Stimulated activated CD4-positive, alpha-beta T cell treated with anti-CD3 and anti-CD28 coated beads, Interleukin-2, amount 100 ng/mL, for 4 hours (primary cell): Measurements from ENCODE around the gene SOWAHC.

Experiments
- DNase-seq: peaks from one replicate; pipeline ENCODE4 v3.0.0-alpha.2; 2020; ENCODE audit warnings: low read depth

Gene SOWAHC

DNA sequence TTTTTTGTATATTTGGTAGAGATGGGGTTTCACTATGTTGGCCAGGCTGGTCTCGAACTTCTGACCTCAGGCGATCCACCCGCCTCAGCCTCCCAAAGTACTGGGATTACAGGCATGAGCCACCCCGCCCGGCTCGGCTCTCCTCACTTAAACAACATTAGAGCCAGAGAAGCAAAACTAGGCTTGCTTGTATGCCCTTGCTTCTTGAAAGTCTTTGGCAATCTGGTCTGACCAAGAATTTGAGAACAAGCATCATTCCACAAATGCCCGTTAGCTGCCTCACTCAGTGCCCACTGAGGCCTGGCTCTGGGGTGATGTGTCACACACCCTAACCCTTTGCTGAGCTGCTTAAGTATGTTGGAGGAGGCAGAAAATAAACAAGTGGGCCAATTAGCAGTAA is 33.5 kb downstream of the SOWAHC start:
- DNase-seq, result no peak

DNA sequence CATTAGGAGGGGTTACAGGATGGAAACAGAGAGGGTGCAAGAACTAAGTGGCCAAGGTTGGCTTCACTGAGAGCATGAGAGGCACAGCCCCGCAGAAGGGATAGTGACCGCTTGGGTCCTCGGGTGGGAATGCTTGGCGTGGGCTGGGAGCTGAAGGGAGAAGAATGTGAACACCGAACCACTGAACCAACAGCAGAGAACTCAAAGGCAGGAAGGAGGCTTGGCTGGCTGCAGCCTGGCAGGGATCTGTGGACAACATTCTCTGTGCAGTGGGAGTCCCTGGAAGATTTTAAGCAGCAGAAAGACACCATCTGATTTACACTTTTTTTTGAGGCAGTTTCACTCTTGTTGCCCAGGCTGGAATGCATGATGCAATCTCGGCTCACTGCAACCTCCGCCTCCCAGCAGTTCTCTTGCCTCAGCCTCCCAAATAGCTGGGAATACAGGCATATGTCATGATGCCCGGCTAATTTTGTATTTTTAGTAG is 33.9 kb downstream of the SOWAHC start:
- DNase-seq, result no peak

DNA sequence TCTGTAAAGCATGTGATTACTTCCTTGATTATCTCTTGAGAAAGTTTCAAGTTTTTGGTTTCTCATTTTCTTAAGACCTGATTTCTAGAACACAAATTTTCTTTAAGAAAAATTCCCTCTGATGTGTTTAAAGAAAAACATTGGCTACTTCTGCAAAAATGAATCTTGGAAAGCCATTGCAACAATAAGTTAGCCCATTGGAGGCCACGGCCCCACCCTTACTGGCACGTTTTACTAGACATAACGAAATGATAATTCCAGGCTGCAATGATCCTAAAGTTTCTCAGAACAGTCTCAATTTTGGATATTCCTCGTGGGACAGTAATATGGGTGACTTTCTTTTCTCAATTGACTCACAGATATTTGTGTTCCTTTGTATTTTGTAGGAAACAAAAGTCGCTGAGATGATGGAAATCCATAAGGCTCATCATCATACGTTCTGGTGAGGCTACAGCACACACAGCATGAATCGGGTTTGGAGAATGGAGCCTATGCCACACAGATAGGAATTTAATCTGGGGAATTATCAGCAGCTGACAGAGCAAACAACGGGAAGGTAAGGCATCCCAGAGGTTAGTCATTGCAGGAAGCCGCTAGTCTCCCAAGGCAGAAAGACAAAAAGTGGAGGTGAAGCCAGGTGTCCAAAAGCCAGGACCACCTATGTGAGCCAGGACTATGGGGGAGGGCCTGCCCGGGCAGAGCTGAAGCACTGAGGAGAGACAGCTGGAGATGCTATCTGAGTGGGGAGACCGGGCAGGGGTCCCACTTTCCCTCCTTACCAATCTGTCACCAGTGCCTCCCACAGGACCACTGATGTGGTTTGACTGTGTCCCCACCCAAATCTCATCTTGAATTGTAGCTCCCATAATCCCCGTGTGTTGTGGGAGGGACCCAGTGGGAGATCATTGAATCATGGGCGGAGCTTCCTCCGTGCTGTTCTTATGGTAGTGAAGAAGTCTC is 35.9 kb downstream of the SOWAHC start:
- no peak for DNase-seq

DNA sequence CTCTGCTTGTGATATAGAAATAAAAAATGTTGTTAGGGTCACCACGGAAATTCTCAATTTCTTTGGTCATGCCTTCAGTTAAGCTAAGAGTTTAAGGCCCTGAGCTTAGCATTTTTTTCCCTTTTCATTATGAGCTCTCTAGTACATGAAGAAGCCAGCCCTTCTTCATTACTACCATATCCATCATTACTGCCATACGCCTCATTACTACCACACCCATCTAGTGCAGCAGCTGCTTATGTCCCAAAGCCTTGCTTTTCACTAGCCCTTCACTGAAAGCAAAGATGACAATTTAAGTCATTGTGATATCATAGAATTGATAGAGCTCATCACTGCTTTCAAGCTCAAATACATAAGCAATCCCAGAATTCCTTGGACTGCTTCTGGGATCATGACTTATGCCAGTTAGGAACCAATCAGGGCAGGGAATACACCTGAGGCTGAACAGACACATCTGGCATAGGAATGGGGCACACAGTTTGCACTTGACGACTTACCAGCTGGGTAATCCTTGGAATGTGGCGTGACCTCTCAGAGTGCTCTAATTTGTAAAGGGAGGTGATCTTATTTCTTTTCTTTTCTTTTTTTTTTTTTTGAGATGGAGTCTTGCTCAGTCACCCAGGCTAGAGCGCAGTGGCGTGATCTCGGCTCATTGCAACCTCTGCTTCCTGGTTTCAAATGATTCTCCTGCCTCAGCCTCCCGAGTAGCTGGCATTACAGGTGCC is 40.3 kb downstream of the SOWAHC start:
- DNase-seq, result no peak

DNA sequence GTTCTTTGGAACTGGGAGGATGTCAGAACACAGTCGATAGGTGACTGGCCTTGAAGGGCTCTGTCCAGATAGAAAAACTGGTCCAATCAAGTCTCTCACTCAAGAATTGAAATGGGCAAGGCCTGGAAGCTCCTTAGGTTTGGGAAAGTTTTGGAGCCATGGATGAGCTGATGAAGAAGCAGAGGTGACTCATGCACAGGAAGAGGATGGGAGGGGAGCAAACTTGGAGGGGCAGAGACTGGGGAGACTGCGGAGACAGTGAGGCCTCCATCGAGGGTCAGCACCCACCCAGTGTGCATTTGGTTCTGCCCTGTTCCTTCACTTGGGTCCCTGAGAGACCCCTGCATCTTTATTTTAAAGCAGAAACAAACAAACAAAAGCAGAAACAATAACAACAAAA is 41.1 kb downstream of the SOWAHC start:
- no peak for DNase-seq

DNA sequence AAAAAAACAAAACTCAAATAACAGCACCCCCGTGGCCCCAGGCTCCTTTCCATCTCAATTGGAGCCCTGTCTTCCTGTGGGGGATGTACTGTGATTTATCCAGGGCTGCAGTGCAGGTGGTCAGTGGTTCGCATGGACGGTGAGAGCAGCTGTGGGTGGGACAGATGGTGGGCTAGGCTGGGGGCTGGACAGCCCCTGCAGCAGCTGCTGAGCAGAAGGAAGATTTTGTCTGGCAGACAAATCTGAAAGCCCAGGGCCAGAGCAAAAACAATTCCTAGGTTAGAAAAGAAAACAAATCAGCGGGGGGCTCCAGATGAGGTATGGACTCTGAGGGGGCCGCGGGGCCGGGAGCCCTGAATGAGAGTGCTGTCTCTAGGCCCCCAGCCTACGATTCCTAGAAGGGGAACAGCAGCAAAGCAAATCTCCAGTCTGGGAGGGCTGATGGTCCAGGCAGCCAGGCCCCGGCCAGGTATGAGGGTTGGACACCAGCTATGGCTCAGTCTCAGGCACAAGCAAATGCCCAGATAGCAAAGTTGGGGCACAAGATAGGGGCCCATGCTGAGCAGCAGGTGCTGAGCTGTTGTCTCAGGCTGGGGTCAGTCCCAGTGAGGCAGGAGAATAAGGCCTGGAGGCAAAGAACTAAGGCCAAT is 45.4 kb downstream of the SOWAHC start:
- no peak for DNase-seq

DNA sequence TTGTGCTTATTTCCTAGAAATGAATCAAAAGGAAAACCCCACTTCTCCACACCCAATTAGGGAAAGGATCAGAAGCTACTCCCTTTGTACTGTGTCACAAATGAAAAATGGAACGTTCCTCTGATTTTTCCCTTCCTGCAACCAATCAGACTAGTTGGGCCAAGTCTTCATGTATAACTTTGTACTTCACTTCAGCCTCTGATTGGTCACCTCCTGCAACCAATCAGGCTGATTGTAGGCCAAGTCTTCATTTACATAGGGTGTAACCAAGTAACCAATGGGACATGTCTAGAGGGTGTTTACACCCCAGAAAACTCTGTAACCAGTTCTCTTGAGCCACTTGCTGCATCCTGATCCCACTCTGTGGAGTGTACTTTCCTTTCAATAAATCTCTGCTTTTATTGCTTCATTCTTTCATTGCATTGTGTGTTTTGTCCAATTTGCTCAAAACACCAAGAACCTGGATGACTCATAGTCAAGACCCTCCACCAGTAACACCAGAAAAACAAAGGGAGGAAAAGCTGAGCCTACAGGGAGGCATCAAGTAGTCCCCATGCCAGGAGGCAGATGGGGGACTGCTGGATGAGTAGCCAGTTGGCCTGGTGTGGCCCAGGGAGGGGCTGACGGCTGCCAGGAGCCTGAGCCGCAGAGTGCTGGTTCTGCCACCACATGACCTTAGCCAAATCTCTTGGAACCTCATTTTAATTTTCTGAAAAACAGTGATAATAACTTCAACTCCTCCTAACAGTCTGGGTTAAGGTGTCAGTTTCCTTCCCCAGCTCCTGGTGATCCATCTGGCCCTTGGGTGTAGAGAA is 46.1 kb downstream of the SOWAHC start:
- DNase-seq, result no peak

DNA sequence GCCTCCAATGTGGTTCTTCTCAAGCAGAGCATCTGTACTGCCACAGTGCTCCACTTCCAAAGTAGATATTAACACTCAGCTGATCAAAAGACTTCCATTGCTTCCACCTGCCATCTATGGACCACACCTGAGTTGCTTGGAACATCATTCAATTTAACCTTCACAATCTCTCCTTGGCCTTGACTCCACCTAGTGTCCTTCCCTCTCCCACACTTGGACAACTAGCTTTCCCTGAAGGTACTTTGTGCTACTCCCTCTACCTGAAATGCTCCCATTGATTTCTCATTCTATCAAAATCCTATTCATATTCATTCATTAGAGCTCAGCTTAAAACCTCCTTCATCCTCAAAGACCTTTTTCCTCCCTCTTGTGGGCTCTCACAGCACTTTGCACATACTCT is 48.7 kb downstream of the SOWAHC start:
- no peak for DNase-seq

DNA sequence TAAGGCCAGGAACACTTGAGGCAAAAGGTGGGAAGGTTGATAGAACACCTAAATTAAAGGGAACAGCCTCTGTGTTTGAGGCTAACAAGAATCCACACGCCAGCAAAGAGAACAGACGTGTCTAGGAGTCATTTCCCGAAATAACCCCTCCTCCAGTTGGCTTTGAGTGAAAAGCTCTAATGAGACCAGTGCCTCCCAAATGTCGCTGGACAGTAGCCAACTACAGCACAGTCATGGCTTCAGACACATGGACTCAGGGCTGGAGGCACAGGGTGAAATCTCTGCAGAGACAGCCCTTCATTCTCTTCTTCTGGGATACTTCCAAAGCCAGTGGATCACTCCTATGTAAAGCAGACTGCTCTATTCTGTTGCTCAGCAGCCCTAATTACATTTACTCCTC is 49.6 kb downstream of the SOWAHC start:
- no peak for DNase-seq

DNA sequence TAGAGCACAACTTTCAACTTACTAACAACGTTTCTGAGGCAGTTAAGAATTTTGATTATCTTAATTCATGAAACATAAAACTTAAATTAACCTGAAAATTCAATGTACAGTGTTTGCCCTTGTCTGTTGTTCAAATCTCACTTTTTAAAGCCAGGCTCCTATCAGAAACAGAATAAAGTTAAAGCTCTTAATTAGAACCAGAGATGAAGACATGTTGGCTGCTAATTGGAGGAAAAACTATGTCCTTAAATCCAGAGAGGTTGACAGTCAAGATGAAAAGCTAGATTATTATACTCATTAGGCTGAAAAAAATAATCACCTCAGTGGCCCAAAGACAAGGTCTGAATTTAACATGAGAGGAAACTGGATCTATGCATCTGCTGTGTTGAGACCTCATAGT is 52.3 kb downstream of the SOWAHC start:
- DNase-seq, result no peak
